Neural cell (in vitro differentiated cells): ENCODE data around the gene ERBB4.

Experiments used
- EP300 ChIP-seq: fragments of 450-650 bp; conservative IDR thresholded peaks from 2 replicates; pipeline ENCODE4 v1.6.1; 2014; ENCODE audit warnings: antibody characterized with exemption, mild to moderate bottlenecking, moderate library complexity; ENCODE audit not compliant: poor library complexity, severe bottlenecking
- EZH2 ChIP-seq: fragments of 200-600, 300-800 bp; shearing (Covaris generic), sonication (generic); IDR thresholded peaks from 2 replicates; pipeline ENCODE4 v1.6.1; 2014; ENCODE audit warnings: antibody characterized with exemption, low read length, borderline replicate concordance, mild to moderate bottlenecking; ENCODE audit not compliant: insufficient read depth, poor library complexity, severe bottlenecking
- POLR2AphosphoS5 ChIP-seq: IDR thresholded peaks from 2 replicates; pipeline ENCODE4 v1.6.1; 2012
- TAF1 ChIP-seq: IDR thresholded peaks from 2 replicates; pipeline ENCODE4 v1.6.1; 2012; ENCODE audit warnings: low read depth
- TF ChIP-seq, protein P1 (sequence below): fragments of 450-650 bp; IDR thresholded peaks from 2 replicates; pipeline ENCODE4 v1.5.1; 2014; ENCODE audit warnings: antibody characterized with exemption, mild to moderate bottlenecking, moderate library complexity; ENCODE audit not compliant: poor library complexity, severe bottlenecking

DNA sequence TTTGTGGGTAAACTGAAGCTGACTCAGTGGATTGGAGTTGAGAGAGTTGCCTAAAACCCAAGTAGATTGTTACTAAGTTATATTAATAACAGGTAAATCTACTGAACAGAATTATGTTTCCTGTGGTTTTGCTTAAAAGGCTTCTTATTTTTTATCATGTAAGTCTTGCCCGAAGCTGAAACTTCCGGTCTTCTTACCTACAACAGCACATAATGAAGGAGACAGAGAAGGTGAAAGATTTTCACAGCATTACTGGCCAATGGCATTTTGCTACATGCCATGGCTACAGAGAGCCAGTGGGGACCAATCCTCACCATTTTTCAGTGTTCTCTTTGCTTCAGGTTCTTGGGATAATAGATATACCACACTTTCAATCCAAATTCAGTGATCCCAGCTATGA, 220.0 kb downstream of the ERBB4 start:
- TF ChIP-seq EZH2: no peak
- TF ChIP-seq, protein P1, sequence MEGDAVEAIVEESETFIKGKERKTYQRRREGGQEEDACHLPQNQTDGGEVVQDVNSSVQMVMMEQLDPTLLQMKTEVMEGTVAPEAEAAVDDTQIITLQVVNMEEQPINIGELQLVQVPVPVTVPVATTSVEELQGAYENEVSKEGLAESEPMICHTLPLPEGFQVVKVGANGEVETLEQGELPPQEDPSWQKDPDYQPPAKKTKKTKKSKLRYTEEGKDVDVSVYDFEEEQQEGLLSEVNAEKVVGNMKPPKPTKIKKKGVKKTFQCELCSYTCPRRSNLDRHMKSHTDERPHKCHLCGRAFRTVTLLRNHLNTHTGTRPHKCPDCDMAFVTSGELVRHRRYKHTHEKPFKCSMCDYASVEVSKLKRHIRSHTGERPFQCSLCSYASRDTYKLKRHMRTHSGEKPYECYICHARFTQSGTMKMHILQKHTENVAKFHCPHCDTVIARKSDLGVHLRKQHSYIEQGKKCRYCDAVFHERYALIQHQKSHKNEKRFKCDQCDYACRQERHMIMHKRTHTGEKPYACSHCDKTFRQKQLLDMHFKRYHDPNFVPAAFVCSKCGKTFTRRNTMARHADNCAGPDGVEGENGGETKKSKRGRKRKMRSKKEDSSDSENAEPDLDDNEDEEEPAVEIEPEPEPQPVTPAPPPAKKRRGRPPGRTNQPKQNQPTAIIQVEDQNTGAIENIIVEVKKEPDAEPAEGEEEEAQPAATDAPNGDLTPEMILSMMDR: no peak
- no peak for TF ChIP-seq POLR2AphosphoS5
- no peak for TF ChIP-seq EP300
- no peak for TF ChIP-seq TAF1
